HG03060 (cell line): ENCODE measurements around the gene SIGMAR1.

Experiments
- ATAC-seq: cut with Tn5 transposase; IDR thresholded peaks from one replicate; pipeline ENCODE4 v1.9.1; 2021; ENCODE audit warnings: low read depth, moderate number of reproducible peaks; ENCODE audit not compliant: unreplicated experiment

SIGMAR1 gene

DNA sequence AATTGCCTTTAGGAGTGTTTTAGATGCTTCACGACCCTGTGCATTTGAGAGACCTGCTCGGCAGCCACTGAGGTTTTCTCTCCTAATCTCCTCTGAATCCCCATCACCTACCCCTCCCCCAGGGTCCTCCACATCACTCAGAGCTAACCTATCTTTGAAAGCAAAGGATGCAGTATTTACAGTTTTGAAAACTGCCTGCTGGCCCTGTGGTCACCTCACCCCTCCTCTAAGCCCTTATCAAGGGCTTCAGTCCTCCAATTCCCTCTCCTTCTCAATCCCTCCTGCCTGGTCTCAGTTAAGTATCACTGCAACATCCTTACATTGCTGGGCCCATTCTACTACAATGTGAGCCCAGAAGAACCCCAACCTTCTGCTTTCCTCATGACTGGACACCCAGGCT, 30.3 kb downstream of the SIGMAR1 start:
- ATAC-seq: no peak

DNA sequence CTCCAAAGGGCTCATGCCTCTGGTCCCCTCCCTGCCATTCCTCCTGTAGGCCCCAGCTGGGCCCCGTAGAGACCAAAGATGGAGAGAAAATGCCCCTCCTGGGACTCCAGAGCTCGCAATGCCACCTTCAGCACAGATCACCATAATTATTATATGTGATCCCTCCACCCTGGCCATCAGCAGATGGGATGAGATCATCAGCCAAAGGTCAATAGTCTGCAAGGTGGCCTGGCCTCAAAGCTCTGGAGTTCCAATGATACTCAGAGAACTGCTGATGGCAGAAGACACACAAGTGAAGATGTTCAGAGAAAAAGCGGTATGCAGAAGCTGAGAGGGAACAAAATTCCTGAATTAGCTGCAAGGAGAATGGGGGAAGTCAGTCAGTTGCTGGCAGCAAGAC, 30.7 kb downstream of the SIGMAR1 start:
- no peak for ATAC-seq

GRCh38 chr9:34606190-34606589, 31.4 kb downstream of the SIGMAR1 start:
- ATAC-seq: no peak

DNA sequence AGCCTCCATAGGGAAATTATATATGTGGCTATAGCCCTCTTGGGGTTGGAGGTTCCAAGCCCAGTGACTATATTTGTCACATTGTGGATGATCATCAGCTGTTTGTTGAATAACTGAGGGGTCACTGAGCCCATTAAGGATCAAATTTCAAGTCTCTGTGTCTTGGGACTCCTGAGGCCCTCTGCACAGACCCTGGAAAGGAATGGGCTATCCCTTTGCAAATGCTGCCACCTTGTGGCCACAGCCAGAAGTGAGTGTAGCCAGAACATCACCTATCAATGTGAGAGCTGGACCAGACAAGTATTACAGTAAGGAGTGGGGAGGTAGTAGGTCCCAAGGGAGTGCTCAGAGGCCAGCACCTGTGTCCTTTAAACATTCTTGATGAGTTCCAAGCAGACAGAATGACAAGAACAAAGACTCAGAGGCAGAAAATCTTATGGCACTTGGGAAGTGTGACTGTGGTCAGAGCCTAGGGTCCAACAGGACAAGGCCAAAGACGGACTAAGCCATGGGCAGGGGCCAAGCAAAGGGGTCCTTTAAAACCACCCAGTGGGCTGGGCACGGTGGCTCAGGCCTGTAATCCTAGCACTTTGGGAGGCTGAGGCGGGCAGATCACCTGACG, 33.9 kb downstream of the SIGMAR1 start:
- ATAC-seq: no peak

- ATAC-seq: no peak
These were observed 35.5 kb downstream of the SIGMAR1 start for GRCh38 chr9:34601937-34602573.

- ATAC-seq: no peak
These were observed 36.7 kb downstream of the SIGMAR1 start for GRCh38 chr9:34600908-34601307.

DNA sequence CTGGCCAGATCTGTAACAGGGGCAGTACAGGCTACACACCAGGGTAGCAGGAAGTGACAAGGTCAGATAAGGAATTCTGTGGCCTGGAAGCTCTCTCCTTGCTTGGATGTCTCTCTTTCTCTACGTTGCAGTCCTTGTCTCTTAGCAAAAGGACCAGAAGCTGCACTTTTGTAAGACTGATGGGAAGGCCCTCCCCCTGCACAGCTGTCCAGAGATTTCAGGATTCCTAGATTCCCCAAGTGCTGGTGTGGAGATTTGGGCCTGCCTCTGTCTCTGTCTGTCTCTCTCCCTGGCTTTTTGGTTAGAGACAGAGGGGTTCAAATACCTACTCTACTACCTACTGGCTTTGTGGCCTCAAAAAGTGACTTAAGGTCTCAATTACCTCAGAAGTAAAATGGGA, 38.0 kb downstream of the SIGMAR1 start:
- no peak for ATAC-seq

DNA sequence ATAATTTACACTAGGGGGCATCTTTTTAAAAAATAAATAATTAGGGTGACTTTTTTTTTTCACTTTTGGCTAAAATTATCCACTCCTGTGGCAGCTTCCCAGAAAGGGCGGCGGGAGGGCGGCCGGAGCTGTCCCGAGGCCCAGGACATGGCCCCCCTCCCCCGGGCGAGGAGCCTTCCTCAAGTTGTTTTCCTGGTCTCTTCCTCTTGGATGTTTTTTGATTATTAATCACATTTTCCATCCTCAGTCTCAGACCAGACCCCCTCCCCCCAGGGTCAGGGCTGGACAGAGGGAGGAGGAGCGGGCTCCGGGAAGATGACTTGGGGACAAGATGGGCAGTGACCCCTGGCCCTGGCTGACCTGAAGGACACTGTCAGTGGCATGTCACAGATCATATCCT, 43.4 kb downstream of the SIGMAR1 start:
- ATAC-seq: no peak

- ATAC-seq: no peak
These were observed 44.5 kb downstream of the SIGMAR1 start for GRCh38 chr9:34592895-34593601.

DNA sequence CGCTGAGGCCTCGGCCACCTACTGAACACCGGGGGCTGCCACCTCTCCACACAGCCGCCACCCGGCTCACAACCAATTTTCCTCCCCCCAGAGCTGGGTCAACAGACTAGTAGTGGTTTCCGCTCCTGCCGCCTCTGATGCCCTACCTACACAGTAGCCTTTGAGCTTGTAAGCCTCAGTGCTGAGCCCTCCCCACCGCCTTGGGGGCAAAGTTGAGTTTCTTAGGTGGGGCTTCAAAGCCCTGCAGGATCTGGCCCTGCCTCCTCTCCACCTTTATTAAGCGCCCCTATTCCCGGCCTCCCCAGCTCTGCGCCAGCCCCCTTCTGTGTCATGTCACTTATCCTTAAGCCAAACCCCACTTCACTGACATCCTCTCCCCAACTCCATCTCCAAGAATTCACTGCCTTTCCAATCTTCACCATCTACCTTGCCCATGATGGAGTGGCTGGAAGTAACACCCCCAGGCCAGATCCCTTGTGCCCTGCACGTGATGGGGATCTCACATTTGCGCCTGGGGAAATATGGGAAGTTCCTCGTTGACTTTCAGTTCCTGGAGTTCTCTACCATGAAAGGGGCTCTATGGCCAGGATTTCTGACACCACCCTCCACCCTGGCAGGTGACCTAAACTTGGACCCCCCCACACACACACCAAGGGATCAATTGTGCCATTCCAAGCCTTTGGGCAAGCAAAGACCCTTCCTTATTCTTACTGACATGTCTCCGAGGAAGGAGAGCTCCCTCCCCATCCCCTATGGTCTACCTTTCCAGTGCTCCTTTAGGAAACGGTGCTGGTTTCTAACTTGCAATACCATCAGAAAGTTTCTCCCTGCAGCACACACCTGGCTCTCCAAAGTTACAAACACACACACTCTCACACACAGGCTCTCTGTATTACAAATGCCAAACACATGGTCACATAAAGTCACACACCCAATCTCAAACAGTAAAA, 45.4 kb downstream of the SIGMAR1 start:
- ATAC-seq: no peak

GRCh38 chr9:34591248-34591916, 46.2 kb downstream of the SIGMAR1 start:
- no peak for ATAC-seq

DNA sequence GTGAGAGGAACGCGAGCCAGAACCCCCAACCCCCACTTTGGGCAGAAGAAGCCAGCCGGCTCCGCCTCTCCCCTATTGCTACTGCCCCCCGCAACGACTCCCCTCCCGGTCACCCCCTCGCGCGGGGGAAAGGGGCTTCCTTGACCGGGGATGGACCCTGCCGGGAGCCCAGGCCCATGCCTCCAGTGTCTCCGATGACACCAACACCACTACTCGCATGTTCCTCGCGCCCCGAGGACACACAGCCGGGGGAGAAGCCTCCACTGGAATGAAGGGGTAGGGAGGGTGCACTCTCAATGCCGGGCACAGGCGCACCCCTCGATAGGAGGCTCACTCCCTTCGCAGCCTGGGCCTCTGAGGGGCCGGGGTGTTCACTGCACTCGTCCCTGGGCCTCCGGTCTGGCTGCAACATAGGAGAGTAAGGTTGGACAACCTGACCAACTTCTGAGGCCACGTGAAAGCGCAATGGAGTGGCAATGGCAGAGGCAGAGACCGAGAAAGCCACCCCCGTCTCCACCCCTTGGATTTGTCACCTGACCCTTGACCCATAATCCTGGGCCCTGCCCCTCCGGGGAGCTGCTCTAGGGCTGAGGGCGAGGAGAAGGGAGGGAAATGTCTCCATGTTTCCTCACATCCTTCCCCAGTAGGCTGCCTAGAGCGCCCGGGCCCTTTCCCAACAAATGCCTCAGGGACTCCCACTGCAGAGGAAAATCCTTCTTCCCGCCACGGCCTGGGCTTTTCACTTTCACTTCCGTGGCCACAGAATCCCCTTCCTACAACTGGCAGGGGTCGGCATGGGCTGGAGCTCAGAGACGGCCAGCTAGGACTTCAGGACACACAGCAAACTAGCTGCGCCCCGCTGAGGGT, 47.0 kb downstream of the SIGMAR1 start:
- no peak for ATAC-seq

GRCh38 chr9:34589636-34590380, 47.8 kb downstream of the SIGMAR1 start, which contains the start of gene CNTFR:
Gene CNTFR (minus strand): TSS chr9:34589724. CDS start chr9:34568981, 20,743 bp downstream.
- ATAC-seq: no peak

DNA sequence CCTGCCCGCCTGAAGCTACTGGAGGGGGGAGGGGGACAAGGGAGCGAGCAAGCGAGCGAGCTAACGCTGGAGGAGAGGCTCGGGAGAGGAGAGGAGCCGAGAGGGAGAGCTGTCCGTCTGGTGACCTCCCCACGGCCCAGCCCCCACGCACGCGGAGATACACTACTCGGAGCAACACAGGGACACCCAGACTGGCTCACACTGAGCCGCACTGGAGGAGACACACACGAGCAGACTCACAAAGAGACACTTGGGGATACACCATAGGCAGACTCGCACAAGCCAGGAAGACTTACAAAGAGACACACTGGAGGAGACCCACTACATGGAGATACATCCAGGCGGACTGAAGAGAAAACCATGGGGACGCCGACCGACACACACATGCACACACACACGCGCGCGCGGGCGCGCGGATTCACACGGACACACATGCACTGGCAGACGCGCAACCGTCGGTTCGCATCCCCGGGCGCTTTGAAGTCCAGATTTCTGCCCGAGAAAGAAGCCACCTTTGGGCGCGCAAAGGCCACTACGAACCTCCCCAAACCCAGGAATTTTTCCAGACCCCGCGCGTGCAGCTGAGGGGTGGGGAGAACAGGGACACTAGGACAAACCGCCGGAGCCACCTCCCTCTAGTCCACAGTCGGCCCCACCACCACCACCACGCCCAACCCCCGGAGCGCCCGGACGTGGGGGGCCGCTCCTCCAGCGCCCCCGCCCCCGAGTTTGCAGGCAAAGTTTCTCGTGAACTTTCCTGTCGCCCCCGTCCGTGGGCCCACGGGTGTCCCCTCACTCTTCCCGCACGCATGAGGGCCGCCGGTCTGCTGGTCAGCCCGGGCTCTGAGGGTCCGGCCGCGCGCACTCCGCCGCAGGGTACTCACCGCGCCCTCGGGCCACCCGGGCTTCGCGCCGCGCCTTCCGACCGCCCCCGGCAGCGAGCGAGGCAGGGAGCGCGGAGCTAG, 48.6 kb downstream of the SIGMAR1 start:
- ATAC-seq: no peak

- no peak for ATAC-seq
These were observed 50.3 kb downstream of the SIGMAR1 start for GRCh38 chr9:34587271-34587670.

- ATAC-seq: no peak
These were observed 51.5 kb downstream of the SIGMAR1 start for GRCh38 chr9:34585946-34586669.

DNA sequence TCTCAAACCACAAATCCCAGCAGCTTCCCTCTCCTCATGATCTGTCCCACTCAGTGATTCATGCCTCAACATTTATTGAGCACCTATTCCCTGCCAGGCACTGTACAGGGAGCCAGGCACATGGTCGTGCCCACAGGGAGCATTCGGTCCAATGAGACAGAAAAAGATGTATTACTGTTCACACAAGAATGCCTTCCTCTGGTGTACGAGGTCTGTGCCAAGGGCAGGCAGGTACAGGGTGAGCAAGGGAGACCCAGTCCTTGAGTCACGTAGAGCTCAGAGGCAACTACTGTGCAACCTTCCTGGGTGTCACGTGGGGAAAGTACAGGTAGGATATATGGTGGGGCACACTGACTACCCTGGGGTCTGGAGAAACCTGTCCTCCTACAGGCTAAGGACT, 52.6 kb downstream of the SIGMAR1 start:
- ATAC-seq: no peak
